H1 (cell line): Measurements from ENCODE around the gene STH. TPM values are rescaled to one million over a fixed set of nuclear protein-coding genes. Genes with fewer than 3 reads are reported as not detected.

Source experiments
- CHD1 ChIP-seq: IDR thresholded peaks from 2 replicates; pipeline ENCODE4 v1.6.1; 2012; ENCODE audit warnings: low read depth, low read length, improper control_type of control experiment
- CHD2 ChIP-seq: IDR thresholded peaks from 2 replicates; pipeline ENCODE4 v1.6.1; 2012; ENCODE audit warnings: low read length, improper control_type of control experiment
- CREB1 ChIP-seq: IDR thresholded peaks from 2 replicates; pipeline ENCODE4 v1.6.1; 2012; ENCODE audit warnings: inconsistent platforms
- GABPA ChIP-seq: IDR thresholded peaks from 2 replicates; pipeline ENCODE4 v1.6.1; 2011; ENCODE audit warnings: mild to moderate bottlenecking, low read length, moderate library complexity, borderline replicate concordance; ENCODE audit not compliant: insufficient read depth
- HDAC2 ChIP-seq, 2 experiments: fragments of 300-600 bp in 1 of 2; sonication (generic) in 1 of 2; IDR thresholded peaks; 2 replicates each; pipeline ENCODE4 v1.6.1; 2011 to 2012; ENCODE audit warnings: low read depth in 2 of 2, low read length in 2 of 2, mild to moderate bottlenecking in 2 of 2, moderate library complexity in 2 of 2, borderline replicate concordance in 1 of 2, inconsistent platforms in 1 of 2
- JUND ChIP-seq: IDR thresholded peaks from 2 replicates; pipeline ENCODE4 v1.6.1; 2011; ENCODE audit warnings: mild to moderate bottlenecking, improper control_type of control experiment, low read length
- POLR2AphosphoS5 ChIP-seq: IDR thresholded peaks from 2 replicates; pipeline ENCODE4 v1.6.1; 2011; ENCODE audit warnings: low read depth, low read length
- RNF2 ChIP-seq: fragments of 200-900, 300-1000 bp; sonication (generic); IDR thresholded peaks from 2 replicates; pipeline ENCODE4 v1.7.1; 2016; ENCODE audit warnings: borderline replicate concordance, low read depth, mild to moderate bottlenecking, antibody characterized with exemption, low read length; ENCODE audit not compliant: poor library complexity, severe bottlenecking; ENCODE audit errors: missing control alignments
- ZNF274 ChIP-seq: IDR thresholded peaks from 2 replicates; pipeline ENCODE4 v1.7.0; 2012; ENCODE audit warnings: low read length, borderline replicate concordance; ENCODE audit errors: extremely low read depth
- polyA plus RNA-seq, 7 experiments: library from polyadenylated mRNA; depleted of rRNA in 3 of 7; stranded (reverse) in 5 of 7; unstranded in 2 of 7; fragments of >200 nt in 5 of 7; fragments of 200-250 nt in 2 of 7; gene quantifications; 1 replicate in 5 of 7; 2 replicates in 1 of 7; 4 replicates in 1 of 7; pipeline versions ENCODE4 v1.2.1 to v1.2.3, GENCODE V29; 2011 to 2013; ENCODE audit warnings: missing spikeins in 2 of 7, mixed read lengths in 2 of 7
- total RNA-seq: library from RNA; stranded (reverse); fragmentation: NEBNext Ultra II Directional; extraction: Animal tissue kit (Norgen Biotek cat#: 25700); gene quantifications from 2 replicates; pipeline ENCODE4 v1.2.1, GENCODE V29; 2021
- TF ChIP-seq, protein P1 (sequence below): fragments of 300-600 bp; sonication (generic); IDR thresholded peaks from 2 replicates; pipeline ENCODE4 v1.7.1; 2012; ENCODE audit warnings: low read length, moderate library complexity, mild to moderate bottlenecking, inconsistent platforms; ENCODE audit not compliant: insufficient replicate concordance

Gene STH
- total and polyA plus RNA-seq, 2 of the 8 experiments (the other 6 are each of a cell fraction or from before 2014, with no cell fraction given) = not detected

DNA sequence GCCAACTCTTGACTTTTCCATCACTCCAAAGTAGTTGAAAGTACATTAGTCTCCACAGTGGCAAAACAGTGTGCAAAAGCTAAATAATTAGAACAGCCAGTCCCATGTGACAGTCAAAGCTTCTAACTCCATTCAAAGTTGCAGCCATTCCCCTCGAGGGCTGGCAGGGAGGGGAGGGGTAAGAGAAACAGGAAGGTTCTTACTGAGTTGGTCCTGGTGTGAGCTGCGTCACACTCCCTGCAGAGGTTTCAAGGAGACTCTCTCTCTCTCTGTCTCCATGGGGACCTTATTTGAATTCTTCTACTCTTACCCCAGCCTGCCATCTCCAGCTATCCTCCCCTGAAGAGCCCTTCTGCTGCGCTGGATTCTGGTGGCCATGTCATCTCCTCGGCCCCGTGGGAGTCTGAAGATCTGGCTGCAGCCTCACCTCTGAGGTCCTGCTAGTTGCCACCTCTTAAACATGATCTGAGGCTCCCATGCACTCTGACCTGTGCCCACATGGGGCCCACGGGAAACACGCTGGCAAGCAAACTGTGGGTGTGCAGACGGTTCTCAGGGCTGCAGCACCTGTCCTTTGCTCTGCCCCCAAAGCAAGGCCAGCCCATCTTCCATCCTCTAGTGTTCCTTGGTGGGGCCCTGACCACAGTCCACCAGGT lies 23.3 kb upstream of the STH start (continued):
- TF ChIP-seq, protein P1, sequence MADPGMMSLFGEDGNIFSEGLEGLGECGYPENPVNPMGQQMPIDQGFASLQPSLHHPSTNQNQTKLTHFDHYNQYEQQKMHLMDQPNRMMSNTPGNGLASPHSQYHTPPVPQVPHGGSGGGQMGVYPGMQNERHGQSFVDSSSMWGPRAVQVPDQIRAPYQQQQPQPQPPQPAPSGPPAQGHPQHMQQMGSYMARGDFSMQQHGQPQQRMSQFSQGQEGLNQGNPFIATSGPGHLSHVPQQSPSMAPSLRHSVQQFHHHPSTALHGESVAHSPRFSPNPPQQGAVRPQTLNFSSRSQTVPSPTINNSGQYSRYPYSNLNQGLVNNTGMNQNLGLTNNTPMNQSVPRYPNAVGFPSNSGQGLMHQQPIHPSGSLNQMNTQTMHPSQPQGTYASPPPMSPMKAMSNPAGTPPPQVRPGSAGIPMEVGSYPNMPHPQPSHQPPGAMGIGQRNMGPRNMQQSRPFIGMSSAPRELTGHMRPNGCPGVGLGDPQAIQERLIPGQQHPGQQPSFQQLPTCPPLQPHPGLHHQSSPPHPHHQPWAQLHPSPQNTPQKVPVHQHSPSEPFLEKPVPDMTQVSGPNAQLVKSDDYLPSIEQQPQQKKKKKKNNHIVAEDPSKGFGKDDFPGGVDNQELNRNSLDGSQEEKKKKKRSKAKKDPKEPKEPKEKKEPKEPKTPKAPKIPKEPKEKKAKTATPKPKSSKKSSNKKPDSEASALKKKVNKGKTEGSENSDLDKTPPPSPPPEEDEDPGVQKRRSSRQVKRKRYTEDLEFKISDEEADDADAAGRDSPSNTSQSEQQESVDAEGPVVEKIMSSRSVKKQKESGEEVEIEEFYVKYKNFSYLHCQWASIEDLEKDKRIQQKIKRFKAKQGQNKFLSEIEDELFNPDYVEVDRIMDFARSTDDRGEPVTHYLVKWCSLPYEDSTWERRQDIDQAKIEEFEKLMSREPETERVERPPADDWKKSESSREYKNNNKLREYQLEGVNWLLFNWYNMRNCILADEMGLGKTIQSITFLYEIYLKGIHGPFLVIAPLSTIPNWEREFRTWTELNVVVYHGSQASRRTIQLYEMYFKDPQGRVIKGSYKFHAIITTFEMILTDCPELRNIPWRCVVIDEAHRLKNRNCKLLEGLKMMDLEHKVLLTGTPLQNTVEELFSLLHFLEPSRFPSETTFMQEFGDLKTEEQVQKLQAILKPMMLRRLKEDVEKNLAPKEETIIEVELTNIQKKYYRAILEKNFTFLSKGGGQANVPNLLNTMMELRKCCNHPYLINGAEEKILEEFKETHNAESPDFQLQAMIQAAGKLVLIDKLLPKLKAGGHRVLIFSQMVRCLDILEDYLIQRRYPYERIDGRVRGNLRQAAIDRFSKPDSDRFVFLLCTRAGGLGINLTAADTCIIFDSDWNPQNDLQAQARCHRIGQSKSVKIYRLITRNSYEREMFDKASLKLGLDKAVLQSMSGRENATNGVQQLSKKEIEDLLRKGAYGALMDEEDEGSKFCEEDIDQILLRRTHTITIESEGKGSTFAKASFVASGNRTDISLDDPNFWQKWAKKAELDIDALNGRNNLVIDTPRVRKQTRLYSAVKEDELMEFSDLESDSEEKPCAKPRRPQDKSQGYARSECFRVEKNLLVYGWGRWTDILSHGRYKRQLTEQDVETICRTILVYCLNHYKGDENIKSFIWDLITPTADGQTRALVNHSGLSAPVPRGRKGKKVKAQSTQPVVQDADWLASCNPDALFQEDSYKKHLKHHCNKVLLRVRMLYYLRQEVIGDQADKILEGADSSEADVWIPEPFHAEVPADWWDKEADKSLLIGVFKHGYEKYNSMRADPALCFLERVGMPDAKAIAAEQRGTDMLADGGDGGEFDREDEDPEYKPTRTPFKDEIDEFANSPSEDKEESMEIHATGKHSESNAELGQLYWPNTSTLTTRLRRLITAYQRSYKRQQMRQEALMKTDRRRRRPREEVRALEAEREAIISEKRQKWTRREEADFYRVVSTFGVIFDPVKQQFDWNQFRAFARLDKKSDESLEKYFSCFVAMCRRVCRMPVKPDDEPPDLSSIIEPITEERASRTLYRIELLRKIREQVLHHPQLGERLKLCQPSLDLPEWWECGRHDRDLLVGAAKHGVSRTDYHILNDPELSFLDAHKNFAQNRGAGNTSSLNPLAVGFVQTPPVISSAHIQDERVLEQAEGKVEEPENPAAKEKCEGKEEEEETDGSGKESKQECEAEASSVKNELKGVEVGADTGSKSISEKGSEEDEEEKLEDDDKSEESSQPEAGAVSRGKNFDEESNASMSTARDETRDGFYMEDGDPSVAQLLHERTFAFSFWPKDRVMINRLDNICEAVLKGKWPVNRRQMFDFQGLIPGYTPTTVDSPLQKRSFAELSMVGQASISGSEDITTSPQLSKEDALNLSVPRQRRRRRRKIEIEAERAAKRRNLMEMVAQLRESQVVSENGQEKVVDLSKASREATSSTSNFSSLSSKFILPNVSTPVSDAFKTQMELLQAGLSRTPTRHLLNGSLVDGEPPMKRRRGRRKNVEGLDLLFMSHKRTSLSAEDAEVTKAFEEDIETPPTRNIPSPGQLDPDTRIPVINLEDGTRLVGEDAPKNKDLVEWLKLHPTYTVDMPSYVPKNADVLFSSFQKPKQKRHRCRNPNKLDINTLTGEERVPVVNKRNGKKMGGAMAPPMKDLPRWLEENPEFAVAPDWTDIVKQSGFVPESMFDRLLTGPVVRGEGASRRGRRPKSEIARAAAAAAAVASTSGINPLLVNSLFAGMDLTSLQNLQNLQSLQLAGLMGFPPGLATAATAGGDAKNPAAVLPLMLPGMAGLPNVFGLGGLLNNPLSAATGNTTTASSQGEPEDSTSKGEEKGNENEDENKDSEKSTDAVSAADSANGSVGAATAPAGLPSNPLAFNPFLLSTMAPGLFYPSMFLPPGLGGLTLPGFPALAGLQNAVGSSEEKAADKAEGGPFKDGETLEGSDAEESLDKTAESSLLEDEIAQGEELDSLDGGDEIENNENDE = no peak
- TF ChIP-seq RNF2 (no peak), POLR2AphosphoS5 (no peak), CREB1 (no peak), HDAC2 (IDR thresholded peaks at IDR 0.05; ENCODE audit: borderline replicate concordance in 1 of 2, low read depth in 2 of 2, low read length in 2 of 2) (no peak), CHD1 (no peak), GABPA (no peak), JUND (no peak), CHD2 (no peak), ZNF274 (no peak)
